Renal pelvis (tissue), 4 donors: ENCODE measurements around the gene CTSS. TPM values are rescaled to one million over a fixed set of nuclear protein-coding genes. Genes with fewer than 3 reads are reported as not detected.
"Not testable (repeated sequence)": the region's sequence is repeated elsewhere in the genome, so short reads cannot be mapped to it uniquely, and the experiment has no call there.

Experiments
- DNase-seq: peaks from one replicate; pipeline ENCODE4 v3.0.0-alpha.2; 2013
- polyA plus RNA-seq, 3 donors: library from polyadenylated mRNA; unstranded; fragments of 120-200 nt; gene quantifications; one replicate each; pipeline ENCODE4 v1.2.1, GENCODE V29; 2013; ENCODE audit not compliant: insufficient read length in 3 of 3

CTSS gene
- polyA plus RNA-seq, 3 donors = 7.4 to 11.2 (median 11.0) TPM

DNA sequence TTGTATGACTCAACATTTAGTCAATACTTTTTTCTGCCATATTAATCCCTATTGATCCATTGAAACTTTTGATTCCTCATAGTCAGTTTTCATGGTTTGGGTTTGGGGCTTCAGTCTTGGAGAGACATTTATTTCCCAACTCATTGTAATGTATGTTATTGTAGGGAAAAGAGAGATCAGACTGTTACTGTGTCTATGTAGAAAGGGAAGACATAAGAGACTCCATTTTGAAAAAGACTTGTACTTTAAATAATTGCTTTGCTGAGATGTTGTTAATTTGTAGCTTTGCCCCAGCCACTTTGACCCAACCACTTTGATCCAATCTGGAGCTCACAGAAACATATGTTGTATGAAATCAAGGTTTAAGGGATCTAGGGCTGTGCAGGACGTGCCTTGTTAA is 56.5 kb downstream of the CTSS start:
- DNase-seq = not testable (repeated sequence)

GRCh38 chr1:150708595-150708994 is 57.0 kb downstream of the CTSS start:
- DNase-seq = no peak

- no peak for DNase-seq
These were observed 59.5 kb downstream of the CTSS start for GRCh38 chr1:150706091-150706490.

DNA sequence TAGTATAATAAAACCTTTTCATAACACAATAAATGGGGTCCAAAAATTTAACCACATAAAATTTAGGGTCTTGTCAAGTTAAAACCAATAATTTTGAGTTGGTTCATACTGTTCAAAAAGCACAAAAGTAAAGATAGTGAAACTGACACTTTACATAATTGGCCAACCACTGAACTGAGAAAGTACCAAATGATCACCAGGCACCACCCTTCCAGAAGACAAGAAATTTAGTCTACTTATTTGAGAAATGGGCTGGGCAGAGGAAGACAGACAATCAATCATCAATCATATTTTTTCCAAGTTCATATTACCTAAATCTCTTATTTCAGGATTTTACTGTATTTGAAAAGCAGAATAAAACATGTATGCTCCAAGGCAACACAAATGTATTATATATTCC is 62.2 kb downstream of the CTSS start:
- no peak for DNase-seq

DNA sequence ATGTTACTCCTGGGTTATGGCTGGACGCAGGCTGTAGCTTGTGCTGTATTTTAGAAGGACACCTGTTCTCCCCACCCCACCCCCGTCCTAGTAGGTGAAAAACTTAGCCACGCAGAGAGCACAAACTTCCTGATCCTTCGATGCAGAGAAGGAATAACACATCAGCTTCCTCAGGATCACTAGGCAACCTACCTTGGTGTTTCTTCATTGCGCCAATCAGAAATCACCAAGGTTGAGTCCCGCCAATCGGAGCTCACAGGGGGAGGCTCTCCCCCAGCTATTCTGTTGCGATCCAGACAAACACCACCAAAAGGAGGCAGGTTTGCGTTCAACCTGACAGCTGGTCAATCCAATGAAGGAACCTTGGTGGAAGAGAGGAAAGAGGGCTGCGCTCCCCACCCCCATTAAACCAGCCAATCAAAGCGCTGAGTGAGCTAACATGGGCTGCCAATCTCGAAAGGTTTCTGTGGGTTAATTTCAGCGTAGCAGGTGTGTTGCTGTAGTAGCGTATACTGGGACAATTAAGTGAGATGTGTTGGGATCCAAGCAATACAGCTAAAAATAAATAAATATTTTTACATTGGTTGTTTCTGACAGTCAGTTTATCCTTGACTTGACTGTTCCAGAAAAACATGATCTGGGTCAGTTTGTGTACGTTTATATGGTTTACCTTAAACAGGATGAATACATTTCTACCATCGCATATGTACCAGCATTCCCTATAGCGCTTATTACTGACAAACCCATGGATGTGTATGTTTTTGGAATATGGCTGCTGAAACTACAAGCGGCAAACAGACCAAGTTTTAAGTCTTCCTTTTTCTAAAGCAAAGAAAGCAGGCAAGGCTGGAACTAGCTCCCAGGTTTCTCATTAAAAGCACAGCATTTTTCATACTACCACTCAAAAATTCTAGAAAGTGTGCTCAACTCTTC is 68.3 kb downstream of the CTSS start, which contains the start of gene GOLPH3L:
GOLPH3L (minus strand) TSS at position 160 of the 933 bp plus-strand sequence. CDS start 2,316 bp downstream, outside the sequence.
- peak; percentile 99 for DNase-seq

DNA sequence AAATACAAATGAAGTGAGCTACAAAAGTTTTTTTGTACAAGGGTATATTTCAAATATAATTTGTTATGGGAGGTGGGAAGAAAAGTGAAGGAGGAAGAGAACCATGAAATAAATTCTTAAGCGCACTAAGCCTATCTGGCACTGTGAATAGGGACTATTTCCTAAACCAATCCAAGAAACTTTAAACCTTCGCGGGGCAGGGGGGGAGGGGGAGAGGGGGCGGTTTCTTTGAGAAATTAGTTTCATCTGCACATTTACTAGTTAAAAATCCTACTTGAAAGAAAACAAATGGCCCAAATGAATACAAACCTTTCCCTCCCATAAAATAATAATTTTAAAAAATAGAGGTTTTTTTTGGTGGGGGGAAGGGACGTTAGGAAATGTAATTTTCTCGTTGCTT is 69.0 kb downstream of the CTSS start:
- DNase-seq = no peak

- DNase-seq = no peak
These were observed 69.4 kb downstream of the CTSS start for GRCh38 chr1:150696162-150696561.

GRCh38 chr1:150695561-150695960 is 70.0 kb downstream of the CTSS start:
- DNase-seq = no peak

- no peak for DNase-seq
These were observed 72.9 kb downstream of the CTSS start for GRCh38 chr1:150692720-150693119.

DNA sequence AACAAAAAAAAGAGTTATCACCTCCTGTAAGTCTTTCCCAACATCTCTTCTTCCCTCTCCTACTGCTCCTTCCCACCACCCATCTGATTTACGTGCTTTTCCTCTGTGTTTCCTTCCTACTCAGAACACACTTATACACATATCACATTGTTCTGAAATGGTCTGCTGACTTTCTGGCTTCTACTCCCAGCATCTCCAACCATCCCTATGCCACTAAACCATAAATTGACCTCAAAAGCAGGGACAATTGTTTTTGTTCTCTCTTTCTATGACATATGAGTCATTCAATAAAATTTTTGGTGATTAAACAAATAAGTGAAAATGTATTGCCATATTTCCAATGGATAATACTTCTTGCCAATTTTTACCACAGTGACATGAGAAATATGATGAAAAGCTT is 76.8 kb downstream of the CTSS start:
- DNase-seq = no peak

GRCh38 chr1:150686275-150686674 is 79.3 kb downstream of the CTSS start:
- no peak for DNase-seq

GRCh38 chr1:150683914-150684313 is 81.7 kb downstream of the CTSS start:
- no peak for DNase-seq

Other genes starting within 250 kb of the CTSS start
- 10 to 100 TPM; 13.5 to 17.7 (median 13.6) TPM for gene ADAMTSL4, start 216.4 kb downstream of the CTSS start, polyA plus RNA-seq
- 100 to 1,000 TPM; 149 to 153 (median 150) TPM for gene MCL1, start 186.2 kb downstream of the CTSS start, polyA plus RNA-seq
- gene ENSA, start 136.2 kb downstream of the CTSS start, polyA plus RNA-seq = 100 to 1,000 TPM; 224 to 247 (median 227) TPM
- gene GOLPH3L, start 68.6 kb downstream of the CTSS start, polyA plus RNA-seq = 10 to 100 TPM; 36.2 to 43.7 (median 37.5) TPM
- gene HORMAD1, start 44.9 kb downstream of the CTSS start, polyA plus RNA-seq = not detected
- 10 to 100 TPM; 22.6 to 26.2 (median 23.5) TPM for gene CTSK, start 42.5 kb upstream of the CTSS start, polyA plus RNA-seq
- gene ARNT, start 110.8 kb upstream of the CTSS start, polyA plus RNA-seq = 10 to 100 TPM; 49.5 to 65.4 (median 54.8) TPM
- gene CTXND2, start 121.4 kb upstream of the CTSS start, polyA plus RNA-seq = under 1 TPM in 1 of 3 donors, not detected in 2; 0.27 TPM
- gene SETDB1, start 160.6 kb upstream of the CTSS start, polyA plus RNA-seq = 10 to 100 TPM; 69.0 to 96.6 (median 92.2) TPM
- gene CERS2, start 209.1 kb upstream of the CTSS start, polyA plus RNA-seq = 100 to 1,000 TPM; 300 to 329 (median 318) TPM
- gene ANXA9, start 216.5 kb upstream of the CTSS start, polyA plus RNA-seq = 10 to 100 TPM; 12.8 to 23.1 (median 17.9) TPM
- 10 to 100 TPM; 39.6 to 57.0 (median 54.9) TPM for gene MINDY1, start 241.1 kb upstream of the CTSS start, polyA plus RNA-seq
- gene PRUNE1, start 242.7 kb upstream of the CTSS start, polyA plus RNA-seq = 10 to 100 TPM; 41.9 to 45.8 (median 43.7) TPM